Tibial nerve (tissue), 4 donors: ENCODE results near the gene AXIN1. TPM values are rescaled to one million over a fixed set of nuclear protein-coding genes. Genes with fewer than 3 reads are reported as not detected.

Experiments used
- DNase-seq, 2 donors: peaks; one replicate each; pipeline ENCODE4 v3.0.0-alpha.2; 2019; ENCODE audit warnings: low spot score in 2 of 2
- H3K27ac ChIP-seq, 4 donors: fragments of 200-600 bp; sonication (generic) in 3 of 4; one replicate each; pipeline ENCODE4 v1.5.1; 2017 to 2019; ENCODE audit warnings: mild to moderate bottlenecking in 1 of 4
- H3K27me3 ChIP-seq, 2 donors: fragments of 200-600 bp; sonication (generic) in 1 of 2; one replicate each; pipeline versions ENCODE4 v1.5.1 to v1.6.0; 2017 to 2019
- H3K36me3 ChIP-seq, 3 donors: fragments of 200-600 bp; sonication (generic); one replicate each; pipeline ENCODE4 v1.5.1; 2018 to 2019
- H3K4me1 ChIP-seq, 4 donors: fragments of 200-600 bp; sonication (generic) in 3 of 4; one replicate each; pipeline ENCODE4 v1.5.1; 2017 to 2019
- H3K4me3 ChIP-seq, 4 donors: fragments of 200-600 bp; sonication (generic) in 3 of 4; one replicate each; pipeline ENCODE4 v1.5.1; 2017 to 2019; ENCODE audit warnings: mild to moderate bottlenecking in 1 of 4, moderate library complexity in 1 of 4
- H3K9me3 ChIP-seq, 4 donors: fragments of 200-600 bp; sonication (generic) in 3 of 4; one replicate each; pipeline ENCODE4 v1.5.1; 2017 to 2019
- EP300 ChIP-seq, 2 donors: sonication (generic); formaldehyde crosslinking; IDR thresholded peaks; one replicate each; pipeline ENCODE4 v1.6.1; 2017; ENCODE audit warnings: antibody characterized with exemption in 2 of 2, mild to moderate bottlenecking in 1 of 2
- POLR2A ChIP-seq, 2 donors: fragments of 450-650 bp; IDR thresholded peaks; one replicate each; pipeline ENCODE4 v1.6.1; 2017; ENCODE audit warnings: antibody characterized with exemption in 2 of 2, mild to moderate bottlenecking in 2 of 2, moderate library complexity in 2 of 2
- WGBS, 2 donors: methylation state at CpG; one replicate each; pipeline ENCODE4 v1.1.5; 2018; 5-methylcytosine and 5-hydroxymethylcytosine counted together
- total RNA-seq, 4 donors: library from RNA; depleted of rRNA; stranded (reverse); fragments of >200 nt; gene quantifications; one replicate each; pipeline ENCODE4 v1.1.0, GENCODE V29; 2016
- TF ChIP-seq, protein P1 (sequence below), 5 experiments: fragments of 200-600 bp in 3 of 5; fragments of 450-650 bp in 2 of 5; sonication (generic) in 3 of 5; IDR thresholded peaks; one replicate each; pipeline ENCODE4 v1.5.1; 2016 to 2019; ENCODE audit warnings: antibody characterized with exemption in 5 of 5, mild to moderate bottlenecking in 3 of 5, moderate library complexity in 2 of 5

The AXIN1 gene, protein sequence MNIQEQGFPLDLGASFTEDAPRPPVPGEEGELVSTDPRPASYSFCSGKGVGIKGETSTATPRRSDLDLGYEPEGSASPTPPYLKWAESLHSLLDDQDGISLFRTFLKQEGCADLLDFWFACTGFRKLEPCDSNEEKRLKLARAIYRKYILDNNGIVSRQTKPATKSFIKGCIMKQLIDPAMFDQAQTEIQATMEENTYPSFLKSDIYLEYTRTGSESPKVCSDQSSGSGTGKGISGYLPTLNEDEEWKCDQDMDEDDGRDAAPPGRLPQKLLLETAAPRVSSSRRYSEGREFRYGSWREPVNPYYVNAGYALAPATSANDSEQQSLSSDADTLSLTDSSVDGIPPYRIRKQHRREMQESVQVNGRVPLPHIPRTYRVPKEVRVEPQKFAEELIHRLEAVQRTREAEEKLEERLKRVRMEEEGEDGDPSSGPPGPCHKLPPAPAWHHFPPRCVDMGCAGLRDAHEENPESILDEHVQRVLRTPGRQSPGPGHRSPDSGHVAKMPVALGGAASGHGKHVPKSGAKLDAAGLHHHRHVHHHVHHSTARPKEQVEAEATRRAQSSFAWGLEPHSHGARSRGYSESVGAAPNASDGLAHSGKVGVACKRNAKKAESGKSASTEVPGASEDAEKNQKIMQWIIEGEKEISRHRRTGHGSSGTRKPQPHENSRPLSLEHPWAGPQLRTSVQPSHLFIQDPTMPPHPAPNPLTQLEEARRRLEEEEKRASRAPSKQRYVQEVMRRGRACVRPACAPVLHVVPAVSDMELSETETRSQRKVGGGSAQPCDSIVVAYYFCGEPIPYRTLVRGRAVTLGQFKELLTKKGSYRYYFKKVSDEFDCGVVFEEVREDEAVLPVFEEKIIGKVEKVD
- 10 to 100 TPM; 23.4 to 37.1 (median 25.0) TPM for total RNA-seq

DNA sequence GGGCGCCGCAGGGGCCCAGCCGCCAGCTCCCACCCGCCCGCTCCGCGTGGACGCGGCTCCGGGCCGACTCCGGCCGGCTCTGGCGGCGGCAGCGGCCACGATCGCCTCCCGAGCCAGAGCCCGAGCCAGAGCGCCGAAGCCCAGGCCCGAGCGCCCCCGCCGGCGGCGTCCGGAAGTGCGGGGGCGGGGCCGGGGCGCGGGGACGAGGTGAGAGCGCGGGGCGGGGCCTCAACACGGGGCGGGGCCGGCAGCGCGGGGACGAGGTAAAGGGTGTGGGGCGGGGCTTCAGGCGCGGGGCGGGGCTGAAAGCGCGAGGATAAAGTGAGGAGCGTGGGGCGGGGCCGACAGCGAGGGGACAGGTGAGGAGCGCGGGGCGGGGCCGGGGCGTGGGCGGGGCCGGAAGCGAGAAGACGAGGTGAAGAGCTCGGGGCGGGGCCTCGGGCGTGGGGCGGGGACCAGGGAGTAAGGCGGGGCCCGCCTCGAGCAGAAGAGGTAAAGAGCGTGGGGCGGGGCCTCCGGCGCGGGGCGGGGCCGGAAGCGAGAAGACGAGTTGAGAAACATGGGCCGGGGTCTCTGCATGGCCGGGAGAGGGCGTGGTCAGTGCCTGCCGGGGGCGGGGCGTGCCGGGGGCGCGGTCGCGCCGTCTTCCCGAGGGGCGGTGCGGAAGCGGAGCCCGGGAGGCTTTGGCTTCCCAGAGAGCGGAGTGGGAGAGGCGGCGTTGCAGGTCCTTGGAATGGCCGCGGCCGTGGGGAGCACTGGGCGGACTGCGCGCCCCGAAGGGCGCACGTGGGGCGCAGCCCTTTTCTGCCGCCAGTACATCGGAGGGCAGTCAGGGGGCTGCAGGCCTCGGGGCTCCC, at the start of gene AXIN1:
Gene AXIN1 (minus strand): TSS at position 177 of the 857 bp plus-strand sequence. CDS start 5,698 bp downstream, outside the sequence.
- Histone ChIP-seq H3K27me3 (no peaks in the 10 kb centered on the region), H3K36me3 (no peaks in the 10 kb centered on the region), H3K4me3 (peak within 1 kb of the TSS; percentile 61 to 91 (median 63)), H3K9me3 (no peaks in the 10 kb centered on the region), H3K27ac (peak within 1 kb of the TSS; percentile 48 to 87 (median 73)), H3K4me1 (peaks cover 0 to 18% (median 11%) of the 10 kb centered on the region in 4 donors)
- 0 to 2% methylated on average over 35 to 75 of the region's 113 CpGs for WGBS, 2 donors
- TF ChIP-seq EP300 (IDR thresholded peaks at IDR 0.05) = peak in 1 of 2 donors; percentile 67
- TF ChIP-seq, protein P1, sequence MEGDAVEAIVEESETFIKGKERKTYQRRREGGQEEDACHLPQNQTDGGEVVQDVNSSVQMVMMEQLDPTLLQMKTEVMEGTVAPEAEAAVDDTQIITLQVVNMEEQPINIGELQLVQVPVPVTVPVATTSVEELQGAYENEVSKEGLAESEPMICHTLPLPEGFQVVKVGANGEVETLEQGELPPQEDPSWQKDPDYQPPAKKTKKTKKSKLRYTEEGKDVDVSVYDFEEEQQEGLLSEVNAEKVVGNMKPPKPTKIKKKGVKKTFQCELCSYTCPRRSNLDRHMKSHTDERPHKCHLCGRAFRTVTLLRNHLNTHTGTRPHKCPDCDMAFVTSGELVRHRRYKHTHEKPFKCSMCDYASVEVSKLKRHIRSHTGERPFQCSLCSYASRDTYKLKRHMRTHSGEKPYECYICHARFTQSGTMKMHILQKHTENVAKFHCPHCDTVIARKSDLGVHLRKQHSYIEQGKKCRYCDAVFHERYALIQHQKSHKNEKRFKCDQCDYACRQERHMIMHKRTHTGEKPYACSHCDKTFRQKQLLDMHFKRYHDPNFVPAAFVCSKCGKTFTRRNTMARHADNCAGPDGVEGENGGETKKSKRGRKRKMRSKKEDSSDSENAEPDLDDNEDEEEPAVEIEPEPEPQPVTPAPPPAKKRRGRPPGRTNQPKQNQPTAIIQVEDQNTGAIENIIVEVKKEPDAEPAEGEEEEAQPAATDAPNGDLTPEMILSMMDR (IDR thresholded peaks at IDR 0.05) = peak; percentile 68 to 92 (median 84)
- TF ChIP-seq POLR2A (IDR thresholded peaks at IDR 0.05) = peak in 1 of 2 donors; percentile 66
- peak; percentile 99 to 100 for DNase-seq

DNA sequence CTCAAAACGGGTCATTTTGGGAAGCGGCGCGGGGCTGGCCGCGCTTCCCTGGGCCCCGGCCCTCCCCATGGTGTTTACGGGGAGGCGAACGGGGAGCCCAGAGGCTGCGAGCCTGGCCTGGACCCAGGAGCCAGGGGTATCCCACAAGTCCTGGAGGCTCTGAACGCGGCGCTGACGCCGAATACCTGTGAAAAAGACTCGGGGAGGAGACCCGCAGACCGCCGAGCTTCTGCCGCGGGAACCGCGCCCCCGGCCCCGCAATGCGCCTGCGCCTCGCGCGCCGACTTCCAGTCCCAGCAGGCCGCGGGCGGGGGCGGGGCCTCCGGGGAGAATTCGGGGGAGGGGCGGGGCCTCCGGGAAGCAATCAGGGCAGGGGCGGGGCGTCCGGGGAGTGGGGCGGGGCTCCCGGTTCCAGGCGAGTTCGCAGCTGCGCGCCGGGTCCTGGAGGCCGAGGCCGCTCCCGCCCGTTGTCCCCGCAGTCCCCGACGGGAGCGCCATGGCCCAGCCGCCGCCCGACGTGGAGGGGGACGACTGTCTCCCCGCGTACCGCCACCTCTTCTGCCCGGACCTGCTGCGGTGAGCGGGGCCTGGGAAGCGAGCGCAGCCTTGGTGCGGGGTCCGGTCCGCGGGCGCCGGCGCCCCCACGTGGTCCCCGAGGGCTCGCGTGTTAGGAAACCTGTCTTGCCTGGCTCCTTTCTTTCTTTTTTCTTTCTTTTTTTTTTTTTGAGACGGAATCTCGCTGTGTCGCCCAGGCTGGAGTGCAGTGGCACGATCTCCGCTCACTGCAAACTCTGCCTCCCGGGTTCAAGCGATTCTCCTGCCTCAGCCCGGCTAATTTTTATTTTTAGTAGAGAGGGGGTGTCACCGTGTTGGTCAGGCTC, 49.2 kb upstream of the AXIN1 start, which contains the start of gene DECR2:
Gene DECR2 (plus strand): TSS at position 418 of the 881 bp plus-strand sequence. CDS start 79 bp downstream, at position 497.
- Histone ChIP-seq H3K9me3 (no peaks in the 10 kb centered on the region), H3K4me1 (peaks cover 0 to 40% (median 7%) of the 10 kb centered on the region in 4 donors), H3K27ac (peak within 1 kb of the TSS; percentile 84 to 95 (median 89)), H3K4me3 (peak within 1 kb of the TSS; percentile 60 to 90 (median 76)), H3K27me3 (no peaks in the 10 kb centered on the region), H3K36me3 (peaks cover 0 to 7% (median 0%) of the 10 kb centered on the region in 3 donors)
- TF ChIP-seq, protein P1 (IDR thresholded peaks at IDR 0.05) = peak; percentile 52 to 83 (median 64)
- TF ChIP-seq POLR2A (IDR thresholded peaks at IDR 0.05) (peak; percentile 80 to 86), EP300 (IDR thresholded peaks at IDR 0.05) (peak in 1 of 2 donors; percentile 95)
- 1 to 2% methylated on average over 37 to 42 of the region's 91 CpGs for WGBS, 2 donors
- peak; percentile 97 to 98 for DNase-seq

DNA sequence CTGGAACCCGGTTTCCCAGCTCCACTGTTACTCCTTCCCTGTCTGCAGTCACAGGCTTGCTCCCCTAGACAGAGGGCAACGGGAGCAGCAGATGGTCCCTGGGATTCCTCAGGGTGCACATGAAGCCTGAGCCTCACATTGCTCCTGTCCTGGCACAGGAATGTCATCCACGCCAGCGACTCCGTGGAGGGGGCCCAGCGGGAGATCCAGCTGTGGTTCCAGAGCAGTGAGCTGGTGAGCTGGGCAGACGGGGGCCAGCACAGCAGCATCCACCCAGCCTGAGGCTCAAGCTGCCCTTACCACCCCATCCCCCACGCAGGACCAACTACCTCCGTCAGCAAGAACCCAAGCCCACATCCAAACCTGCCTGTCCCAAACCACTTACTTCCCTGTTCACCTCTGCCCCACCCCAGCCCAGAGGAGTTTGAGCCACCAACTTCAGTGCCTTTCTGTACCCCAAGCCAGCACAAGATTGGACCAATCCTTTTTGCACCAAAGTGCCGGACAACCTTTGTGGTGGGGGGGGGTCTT, 47.6 kb upstream of the AXIN1 start:
- peak overlapping the region in 2 of 4 donors; percentile 93 to 95 for H3K27ac ChIP-seq

More for the DNA sequence above, 47.6 kb upstream of the AXIN1 start:
- TF ChIP-seq, protein P1 (IDR thresholded peaks at IDR 0.05) = no peak
- whole genome bisulfite sequencing, 2 donors = 67 to 71% methylated on average over 4 to 8 of the region's 10 CpGs
- H3K36me3 ChIP-seq = no peaks in the 10 kb centered on the region
- DNase-seq = no peak
- H3K4me1 ChIP-seq = peaks cover 0 to 49% (median 14%) of the 10 kb centered on the region in 4 donors
- H3K27me3 ChIP-seq = no peaks in the 10 kb centered on the region
- H3K9me3 ChIP-seq = no peaks in the 10 kb centered on the region
- H3K4me3 ChIP-seq = peak overlapping the region in 1 of 4 donors; percentile 81
